NCI-H226 (cell line): ENCODE data around the gene TLE6.
"Not testable (repeated sequence)": the region's sequence is repeated elsewhere in the genome, so short reads cannot be mapped to it uniquely, and the experiment has no call there.

ENCODE experiments used
- DNase-seq: peaks from one replicate; pipeline ENCODE4 v3.0.0-alpha.2; 2015

TLE6 gene

GRCh38 chr19:3031607-3031867, 54.2 kb downstream of the TLE6 start:
- no peak for DNase-seq

GRCh38 chr19:3033595-3034405, 56.4 kb downstream of the TLE6 start:
- no peak for DNase-seq

- peak; percentile 35 for DNase-seq
Observed at GRCh38 chr19:3034406-3034655, 57.0 kb downstream of the TLE6 start.

GRCh38 chr19:3034656-3035541, 57.5 kb downstream of the TLE6 start:
- peak; percentile 66 for DNase-seq

GRCh38 chr19:3035542-3036118, 58.3 kb downstream of the TLE6 start:
- peak; percentile 98 for DNase-seq

- peak; percentile 86 for DNase-seq
Observed at GRCh38 chr19:3036119-3036976, 59.0 kb downstream of the TLE6 start.

GRCh38 chr19:3036977-3037544, 59.7 kb downstream of the TLE6 start:
- not testable (repeated sequence) for DNase-seq

GRCh38 chr19:3038214-3038613, 60.9 kb downstream of the TLE6 start:
- no peak for DNase-seq

- no peak for DNase-seq
Observed at GRCh38 chr19:3039125-3039524, 61.8 kb downstream of the TLE6 start.

- DNase-seq: no peak
Observed at GRCh38 chr19:3039641-3040077, 62.3 kb downstream of the TLE6 start.

GRCh38 chr19:3041327-3041726, 64.0 kb downstream of the TLE6 start:
- no peak for DNase-seq

GRCh38 chr19:3041761-3042620, 64.6 kb downstream of the TLE6 start:
- DNase-seq: no peak

- no peak for DNase-seq
Observed at GRCh38 chr19:3042621-3043267, 65.4 kb downstream of the TLE6 start.
